Endometrium (tissue), 2 donors: Measurements from ENCODE around the gene SFXN3.

Experiments used
- FAIRE-seq: peaks from 2 replicates; lab custom pipeline; 2012; peaks lifted over from hg19 to GRCh38; lab: Jason Lieb, UNC
- donor health status: control.
- donor health status: control.

SFXN3 gene

GRCh38 chr10:101073631-101074030 is 42.6 kb downstream of the SFXN3 start:
- FAIRE-seq: no peak

- FAIRE-seq: no peak
These were observed 44.7 kb downstream of the SFXN3 start for GRCh38 chr10:101075775-101076174.

GRCh38 chr10:101076630-101077029 is 45.6 kb downstream of the SFXN3 start:
- no peak for FAIRE-seq

- no peak for FAIRE-seq
These were observed 48.8 kb downstream of the SFXN3 start for GRCh38 chr10:101079874-101080273.

GRCh38 chr10:101080933-101081931 is 50.2 kb downstream of the SFXN3 start:
- FAIRE-seq: no peak

- no peak for FAIRE-seq
These were observed 54.8 kb downstream of the SFXN3 start for GRCh38 chr10:101085846-101086245.

- no peak for FAIRE-seq
These were observed 56.3 kb downstream of the SFXN3 start for GRCh38 chr10:101087376-101087775.

GRCh38 chr10:101087965-101088364 is 56.9 kb downstream of the SFXN3 start:
- no peak for FAIRE-seq

- FAIRE-seq: no peak
These were observed 58.7 kb downstream of the SFXN3 start for GRCh38 chr10:101089520-101090299.

GRCh38 chr10:101090597-101090996 is 59.6 kb downstream of the SFXN3 start:
- FAIRE-seq: no peak
